ENCODE results near the gene OTOGL.

- TF ChIP-seq, protein P1, sequence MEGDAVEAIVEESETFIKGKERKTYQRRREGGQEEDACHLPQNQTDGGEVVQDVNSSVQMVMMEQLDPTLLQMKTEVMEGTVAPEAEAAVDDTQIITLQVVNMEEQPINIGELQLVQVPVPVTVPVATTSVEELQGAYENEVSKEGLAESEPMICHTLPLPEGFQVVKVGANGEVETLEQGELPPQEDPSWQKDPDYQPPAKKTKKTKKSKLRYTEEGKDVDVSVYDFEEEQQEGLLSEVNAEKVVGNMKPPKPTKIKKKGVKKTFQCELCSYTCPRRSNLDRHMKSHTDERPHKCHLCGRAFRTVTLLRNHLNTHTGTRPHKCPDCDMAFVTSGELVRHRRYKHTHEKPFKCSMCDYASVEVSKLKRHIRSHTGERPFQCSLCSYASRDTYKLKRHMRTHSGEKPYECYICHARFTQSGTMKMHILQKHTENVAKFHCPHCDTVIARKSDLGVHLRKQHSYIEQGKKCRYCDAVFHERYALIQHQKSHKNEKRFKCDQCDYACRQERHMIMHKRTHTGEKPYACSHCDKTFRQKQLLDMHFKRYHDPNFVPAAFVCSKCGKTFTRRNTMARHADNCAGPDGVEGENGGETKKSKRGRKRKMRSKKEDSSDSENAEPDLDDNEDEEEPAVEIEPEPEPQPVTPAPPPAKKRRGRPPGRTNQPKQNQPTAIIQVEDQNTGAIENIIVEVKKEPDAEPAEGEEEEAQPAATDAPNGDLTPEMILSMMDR (IDR thresholded peaks at IDR 0.05): no peak
- TF ChIP-seq POLR2A (IDR thresholded peaks at IDR 0.05): no peak
Measured at GRCh38 chr12:80200414-80200813, 101.1 kb downstream of the OTOGL start.

Data from breast epithelium (tissue), 3 donors.